ENCODE data around the gene GMIP. TPM values are rescaled to one million over a fixed set of nuclear protein-coding genes. Genes with fewer than 3 reads are reported as not detected.
A peak's percentile ranks its signal among the peaks of the same experiment; 100 is the strongest.

GMIP gene
- total and polyA plus RNA-seq, 2 of the 4 experiments (the other 2 are of a cell fraction): 4.1 to 11.0 TPM

- no peak overlapping the region for H2BK20ac ChIP-seq (ENCODE audit: low read depth, low read length)
- no peaks in the 10 kb centered on the region for H3K27me3 ChIP-seq (ENCODE audit: control insufficient read depth, insufficient read depth, low read length)
- H2AFZ ChIP-seq (replicated peaks; ENCODE audit: low read length, poor library complexity): peak overlapping the region; percentile 80
- H3K4me3 ChIP-seq (ENCODE audit: insufficient read depth, low read depth, low read length): no peak overlapping the region
- dilution Hi-C loops (cut with HindIII; ENCODE audit: low sequenced_read_pairs, unreplicated experiment): no loop called here
- no peak overlapping the region for H2AK5ac ChIP-seq (ENCODE audit: low read depth, low read length)
- no peaks in the 10 kb centered on the region for H3K9me3 ChIP-seq (ENCODE audit: control insufficient read depth, insufficient read depth, low read length)
- in situ Hi-C loops (cut with MboI; ENCODE audit: low sequenced_read_pairs): no loop called here
- no peak overlapping the region for H4K8ac ChIP-seq (ENCODE audit: low read depth in 2 of 2, low read length in 2 of 2)
- peaks cover 10% of the 10 kb centered on the region; the same call in 1 of the 2 replicates for H3K9me1 ChIP-seq (ENCODE audit: insufficient read depth, low read length)
- peak overlapping the region; percentile 99; the same call in 1 of the 2 replicates for H3K4me2 ChIP-seq (ENCODE audit: low read depth, low read length)
- H2BK15ac ChIP-seq (ENCODE audit: low read depth, low read length): no peak overlapping the region
- WGBS, 2 experiments (ENCODE audit: extremely low coverage in 2 of 2, insufficient read length in 1 of 2): 25% methylated on average over 8 of the region's 21 CpGs; no CpG with 5 or more reads in 1 of the 2 experiments
- intact Hi-C loops (cut with micrococcal nuclease): loop anchor here (5.0 kb wide), 1 partner anchor 52 kb away; no protein-coding TSS in a partner anchor
- BruUV-seq (replicated peaks): no TSS peak
- H3K14ac ChIP-seq (replicated peaks; ENCODE audit: low read depth, low read length): no peak overlapping the region
- ChIA-PET CTCF (interaction anchor here (0.6 kb wide), 1 partner anchor 65 kb away, joined by 3 read pairs; no protein-coding TSS in a partner anchor), POLR2A (ENCODE audit: unreplicated experiment) (interaction anchor here (0.6 kb wide), 1 partner anchor 19 kb away, joined by 4 read pairs; no protein-coding TSS in a partner anchor)
- H3K27ac ChIP-seq (ENCODE audit: insufficient read depth, low read length): no peak overlapping the region
- peaks cover 4% of the 10 kb centered on the region; the same call in 1 of the 2 replicates for H3K4me1 ChIP-seq (ENCODE audit: control insufficient read depth, insufficient read depth, low read length)
- H2BK120ac ChIP-seq (ENCODE audit: low read depth, low read length): no peak overlapping the region
- H3K18ac ChIP-seq (ENCODE audit: low read depth, low read length): no peak overlapping the region
- no peak for ATAC-seq (ENCODE audit: low read depth)
- H4K20me1 ChIP-seq (ENCODE audit: insufficient read depth, low read length): no peaks in the 10 kb centered on the region
- H3K56ac ChIP-seq (ENCODE audit: extremely low read depth, insufficient read depth, low read length): no peak overlapping the region
- H3K23ac ChIP-seq (ENCODE audit: low read depth, low read length): no peak overlapping the region
- no peak overlapping the region for H2AK9ac ChIP-seq (replicated peaks; ENCODE audit: low read depth, low read length, poor library complexity)
- H3K9ac ChIP-seq (ENCODE audit: low read depth, low read length): no peak overlapping the region
- no peak overlapping the region for H2BK5ac ChIP-seq (ENCODE audit: low read depth, low read length, poor library complexity, severe bottlenecking)
- TF ChIP-seq USF2 (IDR thresholded peaks at IDR 0.05; ENCODE audit: low read depth, low read length) (no peak), CEBPB (IDR thresholded peaks at IDR 0.05; ENCODE audit: low read depth, low read length) (no peak), ELK1 (IDR thresholded peaks at IDR 0.05; ENCODE audit: borderline replicate concordance, low read depth, low read length) (no peak), CHD1 (IDR thresholded peaks at IDR 0.05; ENCODE audit: low read depth, low read length) (no peak), MAFK (IDR thresholded peaks at IDR 0.05; ENCODE audit: low read depth, low read length) (no peak), RAD21 (IDR thresholded peaks at IDR 0.05; ENCODE audit: low read length) (no peak), FOS (IDR thresholded peaks at IDR 0.05; ENCODE audit: low read depth, low read length) (no peak), MAZ (IDR thresholded peaks at IDR 0.05; ENCODE audit: borderline replicate concordance, low read depth, low read length) (no peak), NFE2L2 (IDR thresholded peaks at IDR 0.05; ENCODE audit: low read depth, low read length) (no peak), MXI1 (IDR thresholded peaks at IDR 0.05; ENCODE audit: borderline replicate concordance, low read depth, low read length) (no peak), SMC3 (IDR thresholded peaks at IDR 0.05; ENCODE audit: low read depth, low read length) (no peak), RFX5 (IDR thresholded peaks at IDR 0.05; ENCODE audit: low read depth, low read length) (no peak)
- TF ChIP-seq, protein P1, sequence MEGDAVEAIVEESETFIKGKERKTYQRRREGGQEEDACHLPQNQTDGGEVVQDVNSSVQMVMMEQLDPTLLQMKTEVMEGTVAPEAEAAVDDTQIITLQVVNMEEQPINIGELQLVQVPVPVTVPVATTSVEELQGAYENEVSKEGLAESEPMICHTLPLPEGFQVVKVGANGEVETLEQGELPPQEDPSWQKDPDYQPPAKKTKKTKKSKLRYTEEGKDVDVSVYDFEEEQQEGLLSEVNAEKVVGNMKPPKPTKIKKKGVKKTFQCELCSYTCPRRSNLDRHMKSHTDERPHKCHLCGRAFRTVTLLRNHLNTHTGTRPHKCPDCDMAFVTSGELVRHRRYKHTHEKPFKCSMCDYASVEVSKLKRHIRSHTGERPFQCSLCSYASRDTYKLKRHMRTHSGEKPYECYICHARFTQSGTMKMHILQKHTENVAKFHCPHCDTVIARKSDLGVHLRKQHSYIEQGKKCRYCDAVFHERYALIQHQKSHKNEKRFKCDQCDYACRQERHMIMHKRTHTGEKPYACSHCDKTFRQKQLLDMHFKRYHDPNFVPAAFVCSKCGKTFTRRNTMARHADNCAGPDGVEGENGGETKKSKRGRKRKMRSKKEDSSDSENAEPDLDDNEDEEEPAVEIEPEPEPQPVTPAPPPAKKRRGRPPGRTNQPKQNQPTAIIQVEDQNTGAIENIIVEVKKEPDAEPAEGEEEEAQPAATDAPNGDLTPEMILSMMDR (conservative IDR thresholded peaks at IDR 0.05; ENCODE audit: low read depth, low read length): no peak
- peaks cover 6 to 9% of the 10 kb centered on the region in 2 experiments; a peak in 2 of 4 replicates for H3K79me1 ChIP-seq (ENCODE audit: low read depth in 1 of 2, low read length in 2 of 2)
- DNase-seq: no peak
- H3K4ac ChIP-seq (ENCODE audit: low read depth, low read length): no peak overlapping the region
- no peak overlapping the region for H4K91ac ChIP-seq (ENCODE audit: insufficient read depth, low read depth, low read length)
- no peak overlapping the region for H4K5ac ChIP-seq (ENCODE audit: low read depth, low read length)
- H3K36me3 ChIP-seq (ENCODE audit: control insufficient read depth, insufficient read depth, low read length): no peaks in the 10 kb centered on the region
Observed at GRCh38 chr19:19619181-19619848, 24.1 kb downstream of the GMIP start.
